Ovary (tissue), 9 donors: ENCODE results near the gene UBE2S. TPM values are rescaled to one million over a fixed set of nuclear protein-coding genes. Genes with fewer than 3 reads are reported as not detected.

Source experiments
- DNase-seq, 5 donors: peaks; one replicate each; pipeline ENCODE4 v3.0.0-alpha.2; 2019 to 2020
- H3K27ac ChIP-seq, 2 donors: fragments of 200-600 bp; one replicate each; pipeline versions ENCODE4 v1.5.1 to v1.8.0; 2019 to 2022
- H3K27me3 ChIP-seq: fragments of 200-600 bp; one replicate; pipeline ENCODE4 v1.8.0; 2022
- H3K36me3 ChIP-seq: fragments of 200-600 bp; sonication (generic); one replicate; pipeline ENCODE4 v1.5.1; 2019
- H3K4me1 ChIP-seq: one replicate; pipeline ENCODE4 v1.8.1; 2013; ENCODE audit warnings: mild to moderate bottlenecking, moderate library complexity; ENCODE audit not compliant: insufficient read depth
- H3K4me3 ChIP-seq: fragments of 200-600 bp; sonication (generic); one replicate; pipeline ENCODE4 v1.5.1; 2017
- H3K9me3 ChIP-seq, 2 donors: fragments of 200-600 bp in 1 of 2; sonication (generic) in 1 of 2; one replicate each; pipeline versions ENCODE4 v1.5.1 to v1.8.1; 2013 to 2019; ENCODE audit warnings: mild to moderate bottlenecking in 1 of 2, moderate library complexity in 1 of 2
- CTCF ChIP-seq, 3 donors: fragments of 450-650 bp in 2 of 3; fragments of 200-600 bp in 1 of 3; IDR thresholded peaks; one replicate each; pipeline versions ENCODE4 v1.5.1 to v1.8.0; 2016 to 2022; ENCODE audit warnings: antibody characterized with exemption in 3 of 3, mild to moderate bottlenecking in 1 of 3
- EP300 ChIP-seq: sonication (generic); formaldehyde crosslinking; IDR thresholded peaks from one replicate; pipeline ENCODE4 v1.6.1; 2017; ENCODE audit warnings: antibody characterized with exemption
- POLR2A ChIP-seq: fragments of 450-650 bp; IDR thresholded peaks from one replicate; pipeline ENCODE4 v1.6.1; 2017; ENCODE audit warnings: antibody characterized with exemption, mild to moderate bottlenecking, moderate library complexity
- WGBS, 3 donors: extraction: QIAGEN DNeasy Blood & Tissue Kit in 1 of 3; methylation state at CpG; one replicate each; pipeline versions ENCODE4 v1.1.5 to v1.1.7; 2013 to 2017; 5-methylcytosine and 5-hydroxymethylcytosine counted together
- intact Hi-C, 4 donors: fragments of 100-400 bp; cut with DNase I; formaldehyde crosslinking; loops; one replicate each; pipeline versions ENCODE4 v1.11.0 to v1.15.1; 2022 to 2023
- polyA plus RNA-seq, 2 donors: library from polyadenylated mRNA; stranded (reverse); fragments of 200-250 nt in 1 of 2; fragments of 350-450 nt in 1 of 2; fragmentation: Illumina TruSeq in 1 of 2; extraction: RNeasy Lipid Tissue Mini Kit (QIAGEN cat#74804) in 1 of 2; gene quantifications; one replicate each; pipeline ENCODE4 v1.2.3, GENCODE V29; 2013 to 2014
- total RNA-seq, 7 donors: library from RNA; depleted of rRNA in 2 of 7; stranded (reverse); fragments of >200 nt in 2 of 7; fragmentation: NEBNext Ultra II Directional in 3 of 7; extraction: Animal tissue kit (Norgen Biotek cat#: 25700) in 3 of 7; gene quantifications; one replicate each; pipeline versions ENCODE4 v1.1.0 to v1.2.4, GENCODE V29; 2016 to 2023
- donor health status: DM: no; HTN: no; CAD: no; lungs with moderate emphysema.
- donor health status: DM: no; HTN: no; CAD: no.
- donor health status: Bipolar disorder and iron deficiency.
- donor health status: DM: yes; HTN: yes; CAD: no.
- donor health status: DM: no; HTN: no; CAD: no.
- donor health status: DM: yes; HTN: yes; CAD: no.

Gene UBE2S
- total and polyA plus RNA-seq, 9 donors, result 3.2 to 30.1 (median 16.1) TPM

GRCh38 chr19:55384131-55384919 lies 23.3 kb downstream of the UBE2S start, which contains the start of gene TMEM238:
Gene TMEM238 (minus strand): TSS chr19:55384292. CDS start chr19:55384259, 33 bp downstream.
- Histone ChIP-seq H3K4me3 (peak within 1 kb of the TSS; percentile 56), H3K27ac (peak within 1 kb of the TSS; percentile 73 to 95), H3K4me1 (peaks cover 26% of the 10 kb centered on the region), H3K36me3 (no peaks in the 10 kb centered on the region), H3K27me3 (no peaks in the 10 kb centered on the region), H3K9me3 (no peaks in the 10 kb centered on the region)
- WGBS, 3 donors, result 34 to 56% (median 36%) methylated on average over 36 to 72 of the region's 72 CpGs
- TF ChIP-seq POLR2A (no peak), EP300 (no peak), CTCF (IDR thresholded peaks at IDR 0.05) (no peak)
- DNase-seq, result peak in 3 of 5 donors; percentile 63 to 69 (median 63)
- intact Hi-C loops, result loop anchor here in 3 of 4 donors (5.0 to 10.0 kb wide), 4 partner anchors 42 to 120 kb away; no protein-coding TSS in a partner anchor

GRCh38 chr19:55383279-55384130 lies 24.1 kb downstream of the UBE2S start:
- TF ChIP-seq CTCF (IDR thresholded peaks at IDR 0.05), result peak in 2 of 3 donors; percentile 20 to 34
- TF ChIP-seq EP300, result no peak
- DNase-seq, result peak; percentile 52 to 76 (median 60)
- no peaks in the 10 kb centered on the region for H3K36me3 ChIP-seq
- no peaks in the 10 kb centered on the region for H3K27me3 ChIP-seq
- no peaks in the 10 kb centered on the region for H3K9me3 ChIP-seq
- H3K4me1 ChIP-seq, result peaks cover 26% of the 10 kb centered on the region
- intact Hi-C loops, result loop anchor here in 3 of 4 donors (5.0 to 10.0 kb wide), 4 partner anchors 41 to 121 kb away; no protein-coding TSS in a partner anchor
- WGBS, 3 donors, result 4 to 13% (median 5%) methylated on average over 36 to 88 of the region's 88 CpGs
- peak overlapping the region; percentile 56 for H3K4me3 ChIP-seq
- peak overlapping the region in 1 of 2 donors; percentile 95 for H3K27ac ChIP-seq

- intact Hi-C loops, result loop anchor here in 3 of 4 donors (5.0 to 10.0 kb wide), 4 partner anchors 40 to 122 kb away; no protein-coding TSS in a partner anchor
- no peak overlapping the region for H3K4me3 ChIP-seq
- no peaks in the 10 kb centered on the region for H3K9me3 ChIP-seq
- no peak for TF ChIP-seq EP300
- TF ChIP-seq CTCF (IDR thresholded peaks at IDR 0.05), result no peak
- no peak for TF ChIP-seq POLR2A
- H3K27ac ChIP-seq, result no peak overlapping the region
- H3K4me1 ChIP-seq, result peaks cover 18% of the 10 kb centered on the region
- 93 to 98% (median 98%) methylated on average over 3 of the region's 3 CpGs for WGBS, 3 donors
- no peak for DNase-seq
- no peaks in the 10 kb centered on the region for H3K27me3 ChIP-seq
- no peaks in the 10 kb centered on the region for H3K36me3 ChIP-seq
Measured at GRCh38 chr19:55382522-55383054, 25.0 kb downstream of the UBE2S start.

GRCh38 chr19:55382013-55382412 lies 25.6 kb downstream of the UBE2S start:
- H3K27ac ChIP-seq, result no peak overlapping the region
- intact Hi-C loops, result loop anchor here in 3 of 4 donors (5.0 to 10.0 kb wide), 4 partner anchors 40 to 123 kb away; no protein-coding TSS in a partner anchor
- WGBS, 3 donors, result 96 to 98% (median 96%) methylated on average over 5 of the region's 5 CpGs

More at GRCh38 chr19:55382013-55382412, 25.6 kb downstream of the UBE2S start:
- Histone ChIP-seq H3K27me3 (no peaks in the 10 kb centered on the region), H3K9me3 (no peaks in the 10 kb centered on the region), H3K4me3 (no peak overlapping the region), H3K36me3 (no peaks in the 10 kb centered on the region), H3K4me1 (peaks cover 12% of the 10 kb centered on the region)
- DNase-seq, result no peak
- TF ChIP-seq EP300 (no peak), POLR2A (no peak), CTCF (IDR thresholded peaks at IDR 0.05) (no peak)
